Measurements from ENCODE around the gene STK11IP. TPM values are rescaled to one million over a fixed set of nuclear protein-coding genes. Genes with fewer than 3 reads are reported as not detected.

The STK11IP gene
- total RNA-seq, 1 experiment from 2014 or later: 39.9 TPM

- TF ChIP-seq NR2C2 (CRISPR knock-in tag; IDR thresholded peaks at IDR 0.05): no peak
- no peak for TF ChIP-seq ZBTB21 (CRISPR knock-in tag; IDR thresholded peaks at IDR 0.05; ENCODE audit: borderline replicate concordance)
- no peak for TF ChIP-seq CBFB (CRISPR knock-in tag; IDR thresholded peaks at IDR 0.05; ENCODE audit: low read depth)
- TF ChIP-seq MAX (CRISPR knock-in tag; IDR thresholded peaks at IDR 0.05): no peak
- TF ChIP-seq GABPB1 (CRISPR knock-in tag; IDR thresholded peaks at IDR 0.05): no peak
- no peak for TF ChIP-seq RORB (CRISPR knock-in tag; IDR thresholded peaks at IDR 0.05)
- TF ChIP-seq STAT6 (CRISPR knock-in tag; conservative IDR thresholded peaks at IDR 0.05; ENCODE audit: low read depth): no peak
- TF ChIP-seq ZNF281 (CRISPR knock-in tag; IDR thresholded peaks at IDR 0.05): no peak
- no peak for TF ChIP-seq EMX1 (CRISPR knock-in tag; IDR thresholded peaks at IDR 0.05)
- no peak for TF ChIP-seq ZNF532 (CRISPR knock-in tag; IDR thresholded peaks at IDR 0.05; ENCODE audit: borderline replicate concordance)
- no peak for TF ChIP-seq JUN (CRISPR knock-in tag; IDR thresholded peaks at IDR 0.05)
- no peak for TF ChIP-seq ESRRA (CRISPR knock-in tag; IDR thresholded peaks at IDR 0.05; ENCODE audit: borderline replicate concordance)
- TF ChIP-seq ZNF423 (CRISPR knock-in tag; IDR thresholded peaks at IDR 0.05): no peak
- no peak for TF ChIP-seq ATF6 (CRISPR knock-in tag; IDR thresholded peaks at IDR 0.05)
- no peak for TF ChIP-seq OVOL2 (CRISPR knock-in tag; IDR thresholded peaks at IDR 0.05; ENCODE audit: borderline replicate concordance)
- TF ChIP-seq ZNF232 (CRISPR knock-in tag; IDR thresholded peaks at IDR 0.05): no peak
- no peak for TF ChIP-seq ARID4B (CRISPR knock-in tag; IDR thresholded peaks at IDR 0.05; ENCODE audit: borderline replicate concordance)
- TF ChIP-seq HMGA2 (CRISPR knock-in tag; IDR thresholded peaks at IDR 0.05): no peak
- no peak for TF ChIP-seq MYBL2 (CRISPR knock-in tag; IDR thresholded peaks at IDR 0.05)
- TF ChIP-seq ZMAT4 (CRISPR knock-in tag; IDR thresholded peaks at IDR 0.05): no peak
- H3K27me3 Mint-ChIP-seq (ENCODE audit: low read depth): peaks cover 3% of the 10 kb centered on the region; the same call in 1 of the 2 replicates
- no peak for ATAC-seq
- POLR2A ChIA-PET: interaction anchor here (0.8 to 0.9 kb wide), 2 partner anchors 8 to 12 kb away, joined by 3 to 4 read pairs; no protein-coding TSS in a partner anchor
- CTCF ChIA-PET: interaction anchor here (1.0 to 3.3 kb wide), 5 partner anchors 10 to 77 kb away, joined by 3 to 23 read pairs (median 3); no protein-coding TSS in a partner anchor
- H3K4me1 Mint-ChIP-seq: peaks cover 9% of the 10 kb centered on the region
- H3K27ac Mint-ChIP-seq: no peak overlapping the region
- no peaks in the 10 kb centered on the region for H3K9me3 Mint-ChIP-seq
- no peak overlapping the region for H3K4me3 Mint-ChIP-seq
- no peak for DNase-seq (ENCODE audit: low spot score)
- H3K36me3 Mint-ChIP-seq: no peaks in the 10 kb centered on the region
Measured at GRCh38 chr2:219637842-219638185, 40.2 kb downstream of the STK11IP start.
